Central memory CD8-positive, alpha-beta T cell (primary cell): ENCODE results near the gene MCM3.
A peak's percentile ranks its signal among the peaks of the same experiment; 100 is the strongest.

Source experiments
- ATAC-seq: fragments of 150-1000 bp; cut with Tn5 transposase; replicated peaks from 2 replicates; pipeline ENCODE4 v1.10.0; 2022; ENCODE audit warnings: mild to moderate bottlenecking, moderate FRiP score, moderate number of reproducible peaks; ENCODE audit not compliant: poor library complexity, severe bottlenecking; ENCODE audit errors: extremely low read depth
- DNase-seq, 2 donors: peaks; one replicate each; pipeline ENCODE4 v3.0.0; 2021; ENCODE audit warnings: low spot score in 2 of 2
- H3K27ac Mint-ChIP-seq: one replicate; pipeline ENCODE4 v1.8.0; 2022; ENCODE audit warnings: low read depth, mild to moderate bottlenecking, moderate library complexity, mixed read lengths
- H3K27me3 Mint-ChIP-seq: one replicate; pipeline ENCODE4 v1.8.0; 2022; ENCODE audit warnings: mixed read lengths
- H3K36me3 Mint-ChIP-seq: one replicate; pipeline ENCODE4 v1.8.0; 2022; ENCODE audit warnings: mild to moderate bottlenecking, moderate library complexity, mixed read lengths; ENCODE audit not compliant: insufficient read depth
- H3K4me1 Mint-ChIP-seq: one replicate; pipeline ENCODE4 v1.8.0; 2022; ENCODE audit warnings: mixed read lengths
- H3K4me3 Mint-ChIP-seq: one replicate; pipeline ENCODE4 v1.8.0; 2022; ENCODE audit warnings: mild to moderate bottlenecking, moderate library complexity, mixed read lengths
- H3K9me3 Mint-ChIP-seq: one replicate; pipeline ENCODE4 v1.8.0; 2022; ENCODE audit warnings: mixed read lengths

The MCM3 gene

GRCh38 chr6:52312461-52312860 lies 27.9 kb upstream of the MCM3 start:
- ATAC-seq: no peak
- Mint-ChIP-seq H3K27ac (no peak overlapping the region), H3K4me1 (peaks cover 26% of the 10 kb centered on the region), H3K9me3 (no peaks in the 10 kb centered on the region), H3K27me3 (no peaks in the 10 kb centered on the region), H3K4me3 (no peak overlapping the region), H3K36me3 (peaks cover 4% of the 10 kb centered on the region)
- no peak for DNase-seq

- Mint-ChIP-seq H3K4me3 (no peak overlapping the region), H3K27ac (peak overlapping the region; percentile 84), H3K36me3 (peaks cover 4% of the 10 kb centered on the region), H3K9me3 (no peaks in the 10 kb centered on the region), H3K4me1 (peaks cover 35% of the 10 kb centered on the region), H3K27me3 (no peaks in the 10 kb centered on the region)
- ATAC-seq (no peak), DNase-seq (no peak)
Measured at GRCh38 chr6:52310932-52311331, 26.4 kb upstream of the MCM3 start.

GRCh38 chr6:52307900-52308372 lies 23.4 kb upstream of the MCM3 start:
- Mint-ChIP-seq H3K4me1 (peaks cover 64% of the 10 kb centered on the region), H3K4me3 (peak overlapping the region; percentile 58), H3K27me3 (no peaks in the 10 kb centered on the region), H3K36me3 (peaks cover 4% of the 10 kb centered on the region), H3K27ac (peak overlapping the region; percentile 88), H3K9me3 (no peaks in the 10 kb centered on the region)
- DNase-seq: no peak
- peak; percentile 37 for ATAC-seq

- Mint-ChIP-seq H3K4me1 (peaks cover 67% of the 10 kb centered on the region), H3K27ac (peak overlapping the region; percentile 88), H3K9me3 (no peaks in the 10 kb centered on the region), H3K27me3 (no peaks in the 10 kb centered on the region), H3K36me3 (peaks cover 6% of the 10 kb centered on the region), H3K4me3 (peak overlapping the region; percentile 58)
- DNase-seq (no peak), ATAC-seq (no peak)
Measured at GRCh38 chr6:52306972-52307870, 22.7 kb upstream of the MCM3 start.

GRCh38 chr6:52305948-52306767 lies 21.6 kb upstream of the MCM3 start:
- Mint-ChIP-seq H3K27ac (peak overlapping the region; percentile 91), H3K36me3 (peaks cover 6% of the 10 kb centered on the region), H3K4me1 (peaks cover 73% of the 10 kb centered on the region), H3K27me3 (no peaks in the 10 kb centered on the region), H3K4me3 (peak overlapping the region; percentile 53), H3K9me3 (no peaks in the 10 kb centered on the region)
- DNase-seq (no peak), ATAC-seq (peak; percentile 30)

GRCh38 chr6:52305411-52305810 lies 20.9 kb upstream of the MCM3 start:
- peak; percentile 50 for ATAC-seq
- peaks cover 73% of the 10 kb centered on the region for H3K4me1 Mint-ChIP-seq
- H3K4me3 Mint-ChIP-seq: peak overlapping the region; percentile 53
- H3K9me3 Mint-ChIP-seq: no peaks in the 10 kb centered on the region
- H3K27me3 Mint-ChIP-seq: no peaks in the 10 kb centered on the region
- DNase-seq: no peak
- peak overlapping the region; percentile 91 for H3K27ac Mint-ChIP-seq
- peaks cover 6% of the 10 kb centered on the region for H3K36me3 Mint-ChIP-seq

- ATAC-seq: peak; percentile 47
- Mint-ChIP-seq H3K9me3 (no peaks in the 10 kb centered on the region), H3K36me3 (peaks cover 6% of the 10 kb centered on the region), H3K4me3 (peak overlapping the region; percentile 53), H3K4me1 (peaks cover 71% of the 10 kb centered on the region), H3K27me3 (no peaks in the 10 kb centered on the region), H3K27ac (peak overlapping the region; percentile 91)
- no peak for DNase-seq
Measured at GRCh38 chr6:52304983-52305390, 20.4 kb upstream of the MCM3 start.

GRCh38 chr6:52303178-52303577 lies 18.6 kb upstream of the MCM3 start:
- no peak for ATAC-seq
- no peaks in the 10 kb centered on the region for H3K27me3 Mint-ChIP-seq
- peaks cover 4% of the 10 kb centered on the region for H3K36me3 Mint-ChIP-seq
- H3K4me3 Mint-ChIP-seq: no peak overlapping the region
- peak overlapping the region; percentile 91 for H3K27ac Mint-ChIP-seq
- H3K4me1 Mint-ChIP-seq: peaks cover 58% of the 10 kb centered on the region
- H3K9me3 Mint-ChIP-seq: no peaks in the 10 kb centered on the region
- no peak for DNase-seq

- ATAC-seq: no peak
- Mint-ChIP-seq H3K4me3 (no peak overlapping the region), H3K4me1 (peaks cover 62% of the 10 kb centered on the region), H3K36me3 (peaks cover 2% of the 10 kb centered on the region), H3K27ac (no peak overlapping the region), H3K27me3 (no peaks in the 10 kb centered on the region), H3K9me3 (no peaks in the 10 kb centered on the region)
- DNase-seq: no peak
Measured at GRCh38 chr6:52301326-52301725, 16.8 kb upstream of the MCM3 start.

GRCh38 chr6:52300489-52300931 lies 16.0 kb upstream of the MCM3 start:
- H3K27ac Mint-ChIP-seq: no peak overlapping the region
- H3K27me3 Mint-ChIP-seq: no peaks in the 10 kb centered on the region
- no peak for DNase-seq

GRCh38 chr6:52299653-52300052 lies 15.1 kb upstream of the MCM3 start:
- DNase-seq: no peak
- Mint-ChIP-seq H3K4me1 (peaks cover 53% of the 10 kb centered on the region), H3K9me3 (no peaks in the 10 kb centered on the region), H3K27ac (no peak overlapping the region), H3K36me3 (peaks cover 3% of the 10 kb centered on the region), H3K4me3 (no peak overlapping the region), H3K27me3 (no peaks in the 10 kb centered on the region)
- ATAC-seq: no peak

More at GRCh38 chr6:52300489-52300931, 16.0 kb upstream of the MCM3 start:
- Mint-ChIP-seq H3K4me1 (peaks cover 61% of the 10 kb centered on the region), H3K9me3 (no peaks in the 10 kb centered on the region), H3K4me3 (no peak overlapping the region), H3K36me3 (peaks cover 3% of the 10 kb centered on the region)
- no peak for ATAC-seq

GRCh38 chr6:52297433-52297832 lies 12.9 kb upstream of the MCM3 start:
- peaks cover 34% of the 10 kb centered on the region for H3K4me1 Mint-ChIP-seq
- H3K27me3 Mint-ChIP-seq: no peaks in the 10 kb centered on the region
- DNase-seq (no peak), ATAC-seq (no peak)
- peak overlapping the region; percentile 85 for H3K27ac Mint-ChIP-seq
- peaks cover 1% of the 10 kb centered on the region for H3K36me3 Mint-ChIP-seq
- no peaks in the 10 kb centered on the region for H3K9me3 Mint-ChIP-seq
- peak overlapping the region; percentile 73 for H3K4me3 Mint-ChIP-seq
